Measurements from ENCODE around the gene UBE2J1.

DNA sequence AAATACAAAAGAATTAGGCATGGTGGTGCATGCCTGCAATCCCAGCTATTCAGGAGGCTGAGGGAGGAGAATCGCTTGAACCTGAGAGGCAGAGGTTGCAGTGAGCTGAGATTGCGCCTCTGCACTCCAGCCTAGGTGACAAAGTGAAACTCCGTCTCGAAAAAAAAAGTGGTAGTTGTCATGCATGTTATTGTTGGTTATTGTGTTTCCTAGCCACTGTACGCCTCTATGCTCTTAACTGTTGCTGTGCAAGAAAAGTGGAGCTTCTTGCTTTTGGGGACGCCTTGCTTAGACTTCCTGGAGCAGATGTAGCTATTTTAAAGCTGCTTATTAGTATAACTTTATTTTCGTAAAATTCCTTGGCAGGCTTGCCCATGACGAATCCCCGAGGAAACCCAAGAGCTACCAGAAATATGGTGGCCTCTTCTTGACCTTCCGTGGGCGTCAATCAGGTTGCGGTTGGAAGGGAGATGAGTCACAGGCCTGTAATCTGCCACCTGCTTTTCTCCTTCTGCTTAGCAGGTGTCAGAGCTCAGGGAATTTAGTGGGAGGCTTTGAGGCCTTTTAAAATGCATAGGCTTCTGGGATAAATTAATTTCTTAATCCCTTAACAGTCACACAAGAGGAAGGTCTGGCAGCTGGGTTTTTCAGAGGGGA lies 54.7 kb downstream of the UBE2J1 start:
- TF ChIP-seq, protein P1, sequence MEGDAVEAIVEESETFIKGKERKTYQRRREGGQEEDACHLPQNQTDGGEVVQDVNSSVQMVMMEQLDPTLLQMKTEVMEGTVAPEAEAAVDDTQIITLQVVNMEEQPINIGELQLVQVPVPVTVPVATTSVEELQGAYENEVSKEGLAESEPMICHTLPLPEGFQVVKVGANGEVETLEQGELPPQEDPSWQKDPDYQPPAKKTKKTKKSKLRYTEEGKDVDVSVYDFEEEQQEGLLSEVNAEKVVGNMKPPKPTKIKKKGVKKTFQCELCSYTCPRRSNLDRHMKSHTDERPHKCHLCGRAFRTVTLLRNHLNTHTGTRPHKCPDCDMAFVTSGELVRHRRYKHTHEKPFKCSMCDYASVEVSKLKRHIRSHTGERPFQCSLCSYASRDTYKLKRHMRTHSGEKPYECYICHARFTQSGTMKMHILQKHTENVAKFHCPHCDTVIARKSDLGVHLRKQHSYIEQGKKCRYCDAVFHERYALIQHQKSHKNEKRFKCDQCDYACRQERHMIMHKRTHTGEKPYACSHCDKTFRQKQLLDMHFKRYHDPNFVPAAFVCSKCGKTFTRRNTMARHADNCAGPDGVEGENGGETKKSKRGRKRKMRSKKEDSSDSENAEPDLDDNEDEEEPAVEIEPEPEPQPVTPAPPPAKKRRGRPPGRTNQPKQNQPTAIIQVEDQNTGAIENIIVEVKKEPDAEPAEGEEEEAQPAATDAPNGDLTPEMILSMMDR (IDR thresholded peaks at IDR 0.05; ENCODE audit: low read length), result no peak
- no peak for TF ChIP-seq EZH2 (optimal IDR thresholded peaks at IDR 0.05; ENCODE audit: low read depth, low read length)

Measured in MM.1S (cell line).